HG03175 (cell line): Measurements from ENCODE around the gene TPRX1.
"Not testable (repeated sequence)": the region's sequence is repeated elsewhere in the genome, so short reads cannot be mapped to it uniquely, and the experiment has no call there.

ENCODE experiments used
- ATAC-seq: cut with Tn5 transposase; IDR thresholded peaks from one replicate; pipeline ENCODE4 v1.9.1; 2021; ENCODE audit warnings: mild to moderate bottlenecking, moderate library complexity; ENCODE audit not compliant: unreplicated experiment

Gene TPRX1

DNA sequence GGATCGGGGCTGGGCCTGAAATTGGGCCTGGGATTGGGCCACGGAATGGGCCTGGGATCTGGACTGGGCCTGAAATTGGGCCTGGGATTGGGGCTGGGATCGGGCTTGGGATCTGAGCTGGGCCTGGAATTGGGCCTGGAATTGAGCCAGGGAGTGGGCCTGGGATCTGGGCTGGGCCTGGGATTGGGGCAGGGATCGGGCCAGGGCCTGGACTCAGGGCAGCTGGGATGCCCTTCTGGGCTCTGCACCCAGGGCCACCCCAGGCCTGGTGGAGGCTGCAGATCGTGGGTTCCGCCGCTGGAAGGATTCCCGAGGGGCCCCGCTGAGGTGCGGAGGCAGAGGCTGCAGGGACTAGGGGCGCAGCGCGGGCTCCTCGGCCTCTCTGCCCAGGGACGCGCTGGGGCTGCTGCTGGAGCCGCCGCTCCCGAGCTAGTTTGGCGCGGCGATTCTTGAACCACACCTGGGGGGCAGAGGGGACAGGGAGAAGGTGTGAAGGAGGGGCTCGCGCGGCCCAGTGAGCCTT lies 1.8 kb downstream of the TPRX1 start:
- ATAC-seq, result no peak

DNA sequence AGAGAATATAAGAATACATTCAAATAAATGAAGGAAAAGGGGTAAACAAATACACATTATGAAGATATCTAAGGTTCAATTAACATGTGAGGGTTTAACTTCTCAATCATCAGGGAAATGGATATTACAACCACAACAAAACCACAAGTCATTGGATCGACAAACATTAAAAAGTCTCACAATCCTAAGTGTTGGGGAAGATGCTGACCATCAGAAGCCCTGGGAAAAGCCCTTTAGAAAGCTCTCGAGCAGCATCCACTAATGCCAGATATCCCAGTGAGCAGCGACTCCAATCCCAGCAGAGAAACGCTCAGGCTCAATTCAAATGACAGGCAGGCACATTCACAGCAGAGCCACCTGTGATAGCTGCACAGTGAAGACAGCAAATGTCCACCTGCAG lies 3.1 kb downstream of the TPRX1 start:
- ATAC-seq, result no peak

GRCh38 chr19:47798904-47799266 lies 5.5 kb downstream of the TPRX1 start:
- ATAC-seq, result no peak

- ATAC-seq, result no peak
Observed at GRCh38 chr19:47797996-47798903, 6.1 kb downstream of the TPRX1 start.

DNA sequence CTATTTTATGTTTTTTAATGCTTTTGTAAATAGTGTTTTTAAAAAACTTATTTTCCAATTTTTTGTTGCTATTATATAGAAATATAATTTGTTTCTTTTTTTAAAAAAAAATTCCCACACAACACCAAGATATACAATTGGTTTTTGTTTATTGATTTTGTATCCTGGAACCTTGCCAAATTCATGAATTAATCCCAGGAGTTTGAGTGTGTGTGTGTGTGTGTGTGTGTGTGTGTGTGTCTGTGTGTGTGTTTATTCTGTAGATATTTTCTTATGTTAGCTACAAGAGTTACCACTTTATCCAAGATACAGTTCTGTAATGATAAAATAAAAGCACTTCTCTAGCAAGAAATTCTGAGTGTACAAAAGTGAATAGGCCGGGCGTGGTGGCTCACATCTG lies 7.6 kb downstream of the TPRX1 start:
- no peak for ATAC-seq

DNA sequence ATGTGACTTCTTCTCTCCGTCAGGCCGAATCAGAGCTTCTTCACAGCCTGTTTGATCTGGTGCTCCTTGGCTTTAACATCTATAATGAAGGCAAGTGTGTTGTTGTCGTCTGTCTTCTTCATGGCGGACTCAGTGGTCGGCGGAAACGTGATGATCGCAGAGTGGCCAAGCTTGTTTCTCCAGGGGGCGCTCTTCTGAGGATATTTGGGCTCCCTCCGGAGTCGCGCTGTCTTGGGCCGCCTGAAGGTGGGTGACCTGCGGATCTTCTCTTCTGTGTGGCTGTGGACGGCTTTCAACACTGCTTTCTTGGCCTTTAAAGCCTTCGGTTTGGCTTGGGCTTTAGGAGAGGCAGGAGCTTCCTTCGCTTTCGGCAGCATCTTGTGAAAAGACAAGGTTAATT lies 9.8 kb downstream of the TPRX1 start:
- ATAC-seq, result no peak

DNA sequence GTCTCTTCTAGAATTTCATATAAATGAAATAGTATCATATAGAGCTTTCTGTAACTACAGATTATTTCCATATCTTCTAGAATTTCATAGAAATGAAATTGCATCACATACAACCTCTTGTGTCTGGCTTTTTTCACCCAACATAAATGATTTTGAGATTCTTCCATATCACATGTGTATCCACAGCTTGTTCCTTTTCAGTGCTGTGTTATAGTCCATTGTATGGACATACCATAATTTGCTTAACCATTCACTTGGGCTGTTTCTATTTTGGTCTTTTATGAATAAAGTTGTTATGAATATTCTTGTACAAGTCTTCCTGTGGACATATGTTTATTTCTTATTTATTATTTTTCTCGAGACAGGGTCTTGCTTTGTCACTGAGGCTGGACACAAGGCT lies 11.7 kb downstream of the TPRX1 start:
- no peak for ATAC-seq

DNA sequence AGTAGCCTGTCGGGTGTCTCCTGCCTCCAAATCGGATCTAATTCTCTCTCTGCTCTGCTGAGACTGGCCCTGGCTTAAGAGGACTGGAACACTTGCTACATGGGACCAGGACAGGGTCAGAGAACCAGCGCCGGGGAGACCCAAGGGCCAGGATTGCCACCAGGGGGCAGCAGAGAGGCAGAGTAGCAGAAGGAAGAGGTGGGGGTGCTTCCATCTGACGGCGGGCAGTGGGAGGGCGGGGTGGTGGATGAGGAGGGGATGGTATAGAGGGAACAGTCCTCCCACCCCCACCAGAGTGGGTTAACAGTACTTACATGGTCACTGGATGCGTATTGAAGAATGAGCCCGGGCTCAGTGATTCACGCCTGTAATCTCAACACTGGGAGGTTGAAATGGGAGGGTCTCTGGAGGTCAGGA lies 13.9 kb downstream of the TPRX1 start:
- no peak for ATAC-seq

DNA sequence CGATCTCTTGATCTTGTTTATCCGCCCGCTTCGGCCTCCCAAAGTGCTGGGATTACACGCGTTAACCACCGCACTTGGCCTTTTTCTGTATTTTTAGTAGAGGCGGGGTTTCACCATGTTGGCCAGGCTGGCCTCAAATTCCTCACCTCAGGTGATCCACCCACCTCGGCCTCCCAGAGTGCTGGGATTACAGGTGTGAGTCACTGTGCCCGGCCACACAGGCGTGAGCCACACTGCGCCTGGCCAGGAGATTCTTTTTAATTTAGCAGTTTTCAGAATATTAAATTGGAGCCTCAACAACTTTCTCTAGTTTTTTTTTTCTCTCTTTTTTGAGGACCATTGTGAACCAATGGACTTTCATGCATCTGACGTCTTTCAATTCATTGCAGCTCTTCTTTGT lies 14.5 kb downstream of the TPRX1 start:
- ATAC-seq, result not testable (repeated sequence)

DNA sequence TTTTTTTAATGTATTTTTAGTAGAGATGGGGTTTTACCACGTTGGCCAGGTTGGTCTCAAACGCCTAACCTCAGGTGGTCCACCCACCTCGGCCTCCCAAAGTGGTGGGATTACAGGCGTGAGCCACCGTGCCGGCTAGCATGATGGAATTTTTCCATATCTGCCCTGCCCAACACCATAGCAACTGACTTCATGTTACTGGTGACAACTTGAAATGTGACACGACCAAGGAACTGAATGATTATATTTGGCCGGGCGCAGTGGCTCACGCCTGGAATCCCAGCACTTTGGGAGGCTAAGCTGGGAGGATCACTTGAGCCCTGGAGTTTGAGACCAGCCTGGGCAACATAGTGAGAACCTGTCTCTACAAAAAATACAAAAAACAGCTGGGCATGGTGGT lies 17.0 kb downstream of the TPRX1 start:
- not testable (repeated sequence) for ATAC-seq

DNA sequence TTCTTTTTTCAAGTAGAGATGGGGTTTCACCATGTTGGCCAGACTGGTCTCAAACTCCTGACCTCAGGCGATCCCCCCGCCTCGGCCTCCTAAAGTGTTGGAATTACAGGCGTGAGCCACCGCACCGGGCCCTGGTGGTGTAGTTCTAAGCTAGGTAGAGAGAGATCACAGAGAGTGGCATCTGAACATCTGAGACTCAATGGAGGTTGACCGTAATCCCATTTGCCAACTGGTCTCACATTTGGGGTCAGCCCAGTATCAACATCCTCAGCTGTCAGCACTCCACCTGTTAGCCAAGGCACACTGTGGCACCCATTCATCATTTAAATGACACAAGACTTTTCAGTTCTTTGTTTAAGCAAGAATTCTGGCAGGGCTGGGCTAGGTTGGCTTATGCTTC lies 17.8 kb downstream of the TPRX1 start:
- ATAC-seq, result no peak

GRCh38 chr19:47781590-47782262 lies 22.6 kb downstream of the TPRX1 start:
- ATAC-seq, result no peak

GRCh38 chr19:47780215-47780551 lies 24.2 kb downstream of the TPRX1 start:
- ATAC-seq, result no peak

DNA sequence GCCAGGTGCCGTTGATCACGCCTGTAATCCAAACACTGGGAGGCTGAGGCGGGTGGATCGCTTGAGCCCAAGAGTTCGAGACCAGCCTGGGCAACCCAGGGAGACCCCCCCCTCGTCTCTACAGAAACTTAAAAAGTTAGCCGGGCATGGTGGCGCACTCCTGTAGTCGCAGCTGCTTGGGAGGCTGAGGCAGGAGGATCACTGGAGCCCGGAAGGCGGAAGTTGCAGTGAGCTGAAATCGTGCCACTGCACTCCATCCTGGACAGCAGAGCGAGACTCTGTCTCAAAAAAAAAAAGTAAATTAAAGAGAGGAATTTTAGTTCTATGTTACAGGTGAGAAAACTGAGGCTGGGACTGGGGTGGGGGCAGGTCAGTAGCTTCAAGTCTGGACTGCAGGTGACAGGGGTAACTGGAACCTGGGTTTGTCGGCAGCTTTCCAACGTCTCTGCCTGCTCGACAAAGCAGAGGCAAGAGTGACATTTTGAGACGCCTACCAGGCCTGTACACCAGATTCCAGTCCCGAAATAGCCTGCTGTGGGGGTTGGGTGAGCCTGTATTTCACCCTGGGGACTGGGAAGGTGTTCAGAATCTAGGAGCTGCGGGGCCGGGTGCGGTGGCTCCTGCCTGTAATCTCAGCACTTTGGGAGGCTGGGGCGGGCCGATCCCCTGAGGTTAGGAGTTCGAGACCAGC lies 24.7 kb downstream of the TPRX1 start:
- no peak for ATAC-seq

DNA sequence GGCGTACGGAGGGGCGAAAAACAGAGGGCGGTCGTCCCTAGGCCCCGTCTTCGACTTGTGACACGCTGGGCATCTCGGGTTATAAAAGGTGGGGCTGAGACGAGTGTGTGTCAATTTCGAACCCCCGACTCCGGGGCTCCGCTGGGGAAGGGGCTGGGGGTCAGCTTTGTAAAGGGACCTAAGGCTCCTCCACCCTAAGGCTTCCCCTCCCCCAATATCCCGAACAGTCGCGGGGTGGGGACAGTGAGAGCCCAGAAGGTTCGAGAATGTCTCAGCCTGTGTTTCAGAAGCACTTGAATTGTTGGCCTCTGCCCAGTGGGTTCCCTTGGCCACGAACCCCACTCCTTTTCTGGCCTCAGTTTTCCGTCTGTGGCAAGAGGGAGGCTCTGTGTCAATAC lies 25.4 kb downstream of the TPRX1 start:
- peak; percentile 11 for ATAC-seq

DNA sequence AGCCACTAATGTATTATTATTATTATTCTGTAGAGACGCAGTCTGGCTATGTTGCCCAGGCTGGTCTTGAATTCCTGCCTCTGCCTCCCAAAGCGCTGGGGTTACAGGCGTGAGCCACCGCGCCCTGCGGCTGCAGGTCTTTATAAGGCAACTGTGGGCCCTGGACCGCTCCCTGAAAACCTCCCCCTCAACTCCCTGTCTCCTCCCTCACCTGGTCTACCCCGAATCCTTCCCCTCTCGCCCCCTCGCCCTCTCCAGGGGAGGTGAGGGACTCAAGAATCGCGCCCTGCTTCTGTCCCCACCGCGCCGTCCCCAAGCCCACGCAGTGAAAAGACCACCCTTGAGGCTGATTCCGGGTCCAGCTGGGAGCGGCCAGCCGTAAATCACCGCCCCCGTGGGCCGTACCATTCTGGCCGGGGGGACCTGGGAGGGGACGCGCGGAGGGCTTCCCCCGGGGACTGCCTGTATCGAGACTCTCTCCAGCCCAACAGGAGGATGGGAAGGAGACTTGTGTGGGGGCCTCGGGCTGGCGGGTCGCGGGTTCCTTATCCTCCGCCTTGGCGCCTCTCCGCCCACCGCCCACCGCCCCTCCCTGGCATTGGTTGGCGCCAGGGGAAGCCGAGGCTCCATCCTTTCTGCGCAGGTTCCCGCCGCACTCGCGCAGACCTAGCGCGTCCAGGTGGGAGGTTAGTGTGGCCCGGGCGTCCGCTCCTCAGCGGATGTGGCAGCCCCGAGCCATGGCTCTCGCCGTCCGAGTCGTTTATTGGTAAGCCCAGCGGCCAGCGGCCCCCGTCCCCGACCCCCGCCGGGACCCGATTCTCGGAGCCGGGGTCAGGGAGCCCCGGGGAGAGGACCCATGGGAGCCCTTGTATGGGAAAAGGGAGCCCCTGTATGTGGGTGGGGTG lies 26.1 kb downstream of the TPRX1 start, which contains the start of gene SELENOW:
TSS of gene SELENOW (plus strand) at position 655 of the 905 bp plus-strand sequence. CDS start at position 738, 83 bp downstream.
- peak; percentile 77 for ATAC-seq

DNA sequence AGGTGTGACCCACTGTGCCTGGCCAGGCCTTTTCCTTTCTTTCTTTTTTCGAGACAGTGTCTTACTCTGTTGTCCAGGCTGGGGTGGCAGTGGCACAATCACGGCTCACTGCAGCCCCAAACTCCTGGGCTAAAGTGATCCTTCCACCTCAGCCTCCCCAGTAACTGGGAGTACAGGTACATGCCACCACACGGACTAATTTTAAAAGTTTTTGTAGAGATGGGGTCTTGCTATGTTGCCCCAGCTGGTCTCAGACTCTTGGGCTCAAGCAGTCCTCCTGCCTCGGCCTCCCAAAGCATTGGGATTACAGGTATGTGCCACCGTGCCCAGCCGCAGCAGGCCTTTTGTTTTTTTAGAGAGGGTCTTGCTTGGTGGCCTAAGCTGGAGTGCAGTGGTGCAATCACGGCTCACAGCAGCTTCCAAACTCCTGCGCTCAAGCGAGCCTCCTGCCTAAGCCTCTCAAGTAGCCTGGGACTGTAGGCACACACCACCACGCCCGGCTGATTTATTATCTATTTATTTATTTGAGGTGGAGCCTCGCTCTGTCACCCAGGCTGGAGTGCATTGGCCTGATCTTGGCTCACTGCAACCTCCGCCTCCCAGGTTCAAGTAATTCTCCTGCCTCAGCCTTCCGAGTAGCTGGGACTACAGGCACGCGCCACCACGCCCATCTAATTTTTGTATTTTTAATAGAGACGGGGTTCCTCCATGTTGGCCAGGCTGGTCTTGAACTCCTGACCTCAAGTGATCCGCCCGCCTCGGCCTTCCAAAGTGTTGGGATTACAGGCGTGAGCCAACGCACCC lies 26.9 kb downstream of the TPRX1 start:
- ATAC-seq, result not testable (repeated sequence)

DNA sequence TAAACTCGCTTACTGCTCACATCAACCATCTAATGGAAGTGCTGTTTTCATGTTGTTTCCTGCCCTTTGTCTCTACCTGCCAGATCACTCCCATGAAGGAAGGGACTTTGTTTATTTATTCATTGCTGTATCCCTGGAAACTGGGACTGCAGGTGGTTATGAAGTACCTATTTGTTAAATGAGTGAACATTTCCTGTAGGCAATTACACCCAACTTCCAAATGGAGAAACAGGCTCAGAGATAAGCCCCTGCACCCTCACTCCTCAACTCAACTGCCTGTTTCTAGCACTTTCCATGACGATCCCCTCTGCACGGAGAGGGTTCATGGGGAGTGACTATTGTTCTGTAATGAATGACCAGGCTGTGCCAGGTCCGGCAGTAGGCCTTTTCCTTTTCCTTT lies 27.8 kb downstream of the TPRX1 start:
- ATAC-seq, result no peak

GRCh38 chr19:47771291-47771690 lies 33.1 kb downstream of the TPRX1 start:
- not testable (repeated sequence) for ATAC-seq

- ATAC-seq, result no peak
Observed at GRCh38 chr19:47769534-47769933, 34.8 kb downstream of the TPRX1 start.
